Measurements from ENCODE around the gene OR4D5. TPM values are rescaled to one million over a fixed set of nuclear protein-coding genes. Genes with fewer than 3 reads are reported as not detected.

The OR4D5 gene
- total RNA-seq, 1 donor from 2014 or later = not detected

- DNase-seq = no peak
- no peak for TF ChIP-seq CTCF (IDR thresholded peaks at IDR 0.05; ENCODE audit: partially characterized antibody, unreplicated experiment)
- Mint-ChIP-seq H3K36me3 (ENCODE audit: unreplicated experiment) (no peaks in the 10 kb centered on the region), H3K4me3 (ENCODE audit: unreplicated experiment) (no peak within 1 kb of the TSS), H3K27me3 (ENCODE audit: unreplicated experiment) (peaks cover 2% of the 10 kb centered on the region), H3K4me1 (ENCODE audit: low read depth, unreplicated experiment) (no peaks in the 10 kb centered on the region), H3K27ac (ENCODE audit: unreplicated experiment) (no peak within 1 kb of the TSS), H3K9me3 (ENCODE audit: unreplicated experiment) (no peaks in the 10 kb centered on the region)
These were observed 4.3 kb downstream of the OR4D5 start, which contains the start of gene OR6T1 for GRCh38 chr11:123943738-123944137. TSS of gene OR6T1 (minus strand) at chr11:123943838. CDS start at chr11:123943838, 0 bp downstream.

DNA sequence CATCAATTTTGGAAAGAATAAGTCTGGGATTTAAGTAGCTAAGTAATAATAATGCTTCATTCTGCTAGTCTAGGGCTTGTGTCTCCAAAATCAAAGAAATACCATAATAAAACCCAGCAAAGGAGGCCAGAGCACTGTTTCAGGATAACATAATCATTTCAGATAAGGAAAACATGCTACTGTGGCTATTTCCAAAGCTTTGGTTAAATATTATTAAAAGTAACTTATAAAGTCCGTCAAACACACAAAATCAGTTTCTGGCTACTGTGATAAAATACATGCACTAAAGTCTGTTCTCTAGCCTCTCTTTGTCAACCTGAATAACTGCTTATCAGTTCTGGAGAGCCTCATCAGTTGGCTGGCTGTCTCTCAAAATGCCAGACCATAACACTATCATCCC is 5.7 kb downstream of the OR4D5 start:
- no peak overlapping the region for H3K27ac Mint-ChIP-seq (ENCODE audit: unreplicated experiment)
- H3K36me3 Mint-ChIP-seq (ENCODE audit: unreplicated experiment) = no peaks in the 10 kb centered on the region
- DNase-seq = no peak
- peaks cover 2% of the 10 kb centered on the region for H3K27me3 Mint-ChIP-seq (ENCODE audit: unreplicated experiment)
- H3K4me3 Mint-ChIP-seq (ENCODE audit: unreplicated experiment) = no peak overlapping the region
- no peak for TF ChIP-seq CTCF (IDR thresholded peaks at IDR 0.05; ENCODE audit: partially characterized antibody, unreplicated experiment)
- no peaks in the 10 kb centered on the region for H3K4me1 Mint-ChIP-seq (ENCODE audit: low read depth, unreplicated experiment)
- no peaks in the 10 kb centered on the region for H3K9me3 Mint-ChIP-seq (ENCODE audit: unreplicated experiment)

DNA sequence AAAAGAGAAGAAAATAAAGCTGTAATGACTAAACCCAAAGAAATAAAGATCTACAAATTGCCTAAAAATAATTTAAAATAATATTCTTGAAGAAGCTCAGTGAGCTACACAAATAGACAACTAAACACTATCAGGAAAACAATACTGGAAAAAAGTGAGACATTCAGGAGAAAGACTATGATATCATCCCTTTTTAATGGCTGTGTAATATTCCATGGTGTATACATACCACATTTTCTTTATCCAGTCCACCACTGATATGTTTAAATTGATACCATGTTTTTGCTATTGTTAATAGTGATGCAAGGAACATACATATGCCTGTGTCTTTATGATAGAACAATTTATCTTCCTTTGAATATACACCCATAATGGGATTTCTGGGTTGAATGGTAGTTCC is 17.3 kb downstream of the OR4D5 start:
- no peak for TF ChIP-seq CTCF (IDR thresholded peaks at IDR 0.05; ENCODE audit: partially characterized antibody, unreplicated experiment)
- H3K9me3 Mint-ChIP-seq (ENCODE audit: unreplicated experiment) = no peaks in the 10 kb centered on the region
- no peaks in the 10 kb centered on the region for H3K36me3 Mint-ChIP-seq (ENCODE audit: unreplicated experiment)
- no peaks in the 10 kb centered on the region for H3K4me1 Mint-ChIP-seq (ENCODE audit: low read depth, unreplicated experiment)
- H3K27me3 Mint-ChIP-seq (ENCODE audit: unreplicated experiment) = no peaks in the 10 kb centered on the region
- no peak for DNase-seq
- no peak overlapping the region for H3K27ac Mint-ChIP-seq (ENCODE audit: unreplicated experiment)
- H3K4me3 Mint-ChIP-seq (ENCODE audit: unreplicated experiment) = no peak overlapping the region

- Mint-ChIP-seq H3K4me3 (ENCODE audit: unreplicated experiment) (no peak overlapping the region), H3K9me3 (ENCODE audit: unreplicated experiment) (no peaks in the 10 kb centered on the region), H3K27ac (ENCODE audit: unreplicated experiment) (no peak overlapping the region), H3K27me3 (ENCODE audit: unreplicated experiment) (no peaks in the 10 kb centered on the region), H3K36me3 (ENCODE audit: unreplicated experiment) (no peaks in the 10 kb centered on the region), H3K4me1 (ENCODE audit: low read depth, unreplicated experiment) (no peaks in the 10 kb centered on the region)
- DNase-seq = no peak
- TF ChIP-seq CTCF (IDR thresholded peaks at IDR 0.05; ENCODE audit: partially characterized antibody, unreplicated experiment) = no peak
These were observed 34.4 kb downstream of the OR4D5 start for GRCh38 chr11:123973816-123974215.

DNA sequence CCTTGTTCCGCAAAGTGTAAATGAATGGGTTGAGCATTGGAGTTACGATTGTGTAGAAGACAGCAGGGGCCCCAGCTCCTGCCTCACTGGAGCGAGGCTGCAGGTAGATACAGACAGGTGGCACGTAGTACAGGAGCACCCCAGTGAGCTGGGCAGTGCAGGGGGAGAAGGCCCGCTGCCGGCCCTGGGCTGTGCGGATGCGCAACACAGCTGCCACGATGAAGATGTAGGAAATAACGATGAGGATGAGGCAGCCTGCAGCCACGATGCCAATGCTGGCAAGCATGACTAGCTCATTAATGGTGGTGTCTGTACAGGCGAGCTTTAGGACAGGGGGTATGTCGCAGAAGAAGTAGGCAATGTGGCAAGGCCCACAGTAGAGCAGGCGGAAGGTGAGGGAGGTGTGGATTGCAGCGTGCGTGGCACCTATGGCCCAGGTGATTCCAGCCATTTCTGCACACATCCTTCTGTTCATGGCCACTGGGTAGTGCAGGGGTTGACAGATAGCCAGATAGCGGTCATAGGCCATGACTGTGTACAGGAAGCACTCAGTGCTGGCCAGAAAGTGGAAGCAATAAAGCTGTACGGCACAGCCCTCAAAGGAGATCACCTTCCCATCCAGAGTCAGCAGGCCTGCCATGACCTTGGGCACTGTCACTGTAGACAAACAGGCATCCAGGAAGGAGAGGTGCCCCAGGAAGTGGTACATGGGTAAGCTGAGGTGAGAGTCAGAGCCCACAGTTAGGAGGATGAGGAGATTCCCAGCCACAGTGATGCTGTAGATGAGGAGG is 37.5 kb downstream of the OR4D5 start:
- H3K4me1 Mint-ChIP-seq (ENCODE audit: low read depth, unreplicated experiment) = no peaks in the 10 kb centered on the region
- peaks cover under 1% of the 10 kb centered on the region for H3K36me3 Mint-ChIP-seq (ENCODE audit: unreplicated experiment)
- H3K4me3 Mint-ChIP-seq (ENCODE audit: unreplicated experiment) = no peak overlapping the region
- no peaks in the 10 kb centered on the region for H3K9me3 Mint-ChIP-seq (ENCODE audit: unreplicated experiment)
- no peak overlapping the region for H3K27ac Mint-ChIP-seq (ENCODE audit: unreplicated experiment)
- no peaks in the 10 kb centered on the region for H3K27me3 Mint-ChIP-seq (ENCODE audit: unreplicated experiment)
- DNase-seq = no peak
- no peak for TF ChIP-seq CTCF (IDR thresholded peaks at IDR 0.05; ENCODE audit: partially characterized antibody, unreplicated experiment)

All from glutamatergic neuron (in vitro differentiated cells).